HepG2 (cell line): ENCODE measurements around the gene NRN1L. TPM values are rescaled to one million over a fixed set of nuclear protein-coding genes. Genes with fewer than 3 reads are reported as not detected.

Experiments used
- BRD4 ChIP-seq: sonication (generic); formaldehyde crosslinking; IDR thresholded peaks from 2 replicates; pipeline ENCODE4 v1.4.0; 2020; ENCODE audit warnings: missing genetic modification reagents
- FLYWCH1 ChIP-seq: sonication (generic); formaldehyde crosslinking; IDR thresholded peaks from 2 replicates; pipeline ENCODE4 v1.8.1; 2023; ENCODE audit warnings: mild to moderate bottlenecking, missing genetic modification reagents
- FOXM1 ChIP-seq: sonication (generic); formaldehyde crosslinking; IDR thresholded peaks from 2 replicates; pipeline ENCODE4 v1.5.0; 2020; ENCODE audit warnings: missing genetic modification reagents
- FOXO1 ChIP-seq: sonication (generic); formaldehyde crosslinking; IDR thresholded peaks from 2 replicates; pipeline ENCODE4 v1.4.0; 2020; ENCODE audit warnings: missing genetic modification reagents
- HMG20A ChIP-seq: IDR thresholded peaks from 2 replicates; pipeline ENCODE4 v1.6.1; 2016; ENCODE audit warnings: borderline replicate concordance
- IRF2 ChIP-seq: IDR thresholded peaks from 2 replicates; pipeline ENCODE4 v1.6.1; 2018; ENCODE audit warnings: missing genetic modification reagents, missing compliant biosample characterization
- KDM6A ChIP-seq: IDR thresholded peaks from 2 replicates; pipeline ENCODE4 v1.6.1; 2016; ENCODE audit warnings: low read depth
- MZF1 ChIP-seq: sonication (generic); formaldehyde crosslinking; IDR thresholded peaks from 2 replicates; pipeline ENCODE4 v1.8.1; 2023; ENCODE audit warnings: mild to moderate bottlenecking, missing genetic modification reagents, borderline replicate concordance
- NFRKB ChIP-seq: fragments of 450-650 bp; IDR thresholded peaks from 2 replicates; pipeline ENCODE4 v1.6.1; 2017
- NR1H2 ChIP-seq: sonication (generic); formaldehyde crosslinking; IDR thresholded peaks from 2 replicates; pipeline ENCODE4 v1.8.1; 2022; ENCODE audit warnings: low read depth, missing genetic modification reagents, borderline replicate concordance
- NR3C1 ChIP-seq: sonication (generic); formaldehyde crosslinking; IDR thresholded peaks from 2 replicates; pipeline ENCODE4 v1.4.0; 2020; ENCODE audit warnings: missing genetic modification reagents
- PHB2 ChIP-seq: fragments of 450-650 bp; IDR thresholded peaks from 2 replicates; pipeline ENCODE4 v1.6.1; 2018; ENCODE audit not compliant: partially characterized antibody
- SRSF1 ChIP-seq: fragments of 200-400 bp; formaldehyde crosslinking; optimal IDR thresholded peaks from 2 replicates; pipeline ENCODE3; 2017; ENCODE audit warnings: mild to moderate bottlenecking, low read depth, low read length, moderate library complexity
- TBL1XR1 ChIP-seq: fragments of 150-350 bp; IDR thresholded peaks from 2 replicates; pipeline ENCODE4 v1.6.1; 2014; ENCODE audit warnings: borderline replicate concordance, low read length; ENCODE audit not compliant: partially characterized antibody
- TCF7L2 ChIP-seq: IDR thresholded peaks from 2 replicates; pipeline ENCODE4 v1.6.1; 2011; ENCODE audit warnings: mild to moderate bottlenecking, low read depth, low read length, moderate library complexity
- TGIF2 ChIP-seq: IDR thresholded peaks from 2 replicates; pipeline ENCODE4 v1.6.1; 2016; ENCODE audit warnings: control low read depth, missing compliant biosample characterization
- TOE1 ChIP-seq: sonication (generic); formaldehyde crosslinking; IDR thresholded peaks from 2 replicates; pipeline ENCODE4 v1.4.0; 2020; ENCODE audit warnings: mild to moderate bottlenecking, missing genetic modification reagents
- ZBTB42 ChIP-seq: sonication (generic); formaldehyde crosslinking; IDR thresholded peaks from 2 replicates; pipeline ENCODE4 v1.5.0; 2020; ENCODE audit warnings: mild to moderate bottlenecking, missing genetic modification reagents
- ZNF205 ChIP-seq: IDR thresholded peaks from 2 replicates; pipeline ENCODE4 v1.6.1; 2018; ENCODE audit warnings: missing biosample characterization, missing genetic modification reagents
- ZNF496 ChIP-seq: sonication (generic); formaldehyde crosslinking; IDR thresholded peaks from 2 replicates; pipeline ENCODE4 v1.8.1; 2023; ENCODE audit warnings: mild to moderate bottlenecking, moderate library complexity, missing genetic modification reagents; ENCODE audit not compliant: insufficient replicate concordance
- ZNF530 ChIP-seq: sonication (generic); formaldehyde crosslinking; IDR thresholded peaks from 2 replicates; pipeline ENCODE4 v1.5.0; 2020; ENCODE audit warnings: low read depth, mild to moderate bottlenecking, missing genetic modification reagents
- polyA plus RNA-seq, 8 experiments: library from polyadenylated mRNA; depleted of rRNA in 3 of 8; stranded (reverse) in 7 of 8; unstranded in 1 of 8; fragments of >200 nt; fragmentation: Illumina TruSeq in 4 of 8; extraction: Trizol in 4 of 8; gene quantifications; 2 replicates each; pipeline versions ENCODE4 v1.2.1 to v1.2.3, GENCODE V29; 2011 to 2016; ENCODE audit warnings: low read depth in 4 of 8, missing spikeins in 1 of 8, mixed read lengths in 1 of 8; ENCODE audit not compliant: insufficient read depth in 1 of 8
- total RNA-seq, 5 experiments: library from RNA; depleted of rRNA; stranded (reverse); fragments of >200 nt; fragmentation: Illumina TruSeq; extraction: Trizol; gene quantifications; 2 replicates each; pipeline ENCODE4 v1.2.3, GENCODE V29; 2016; ENCODE audit warnings: low read depth in 1 of 5
- TF ChIP-seq, protein P1 (sequence below): IDR thresholded peaks from 2 replicates; pipeline ENCODE4 v1.6.1; 2012; ENCODE audit warnings: inconsistent platforms
- TF ChIP-seq, protein P2 (sequence below): sonication (generic); formaldehyde crosslinking; IDR thresholded peaks from 2 replicates; pipeline ENCODE4 v1.8.1; 2023; ENCODE audit warnings: mild to moderate bottlenecking, missing genetic modification reagents, borderline replicate concordance
- TF ChIP-seq, protein P3 (sequence below): sonication (generic); formaldehyde crosslinking; IDR thresholded peaks from 2 replicates; pipeline ENCODE4 v1.5.0; 2020; ENCODE audit warnings: mild to moderate bottlenecking, missing genetic modification reagents, borderline replicate concordance
- TF ChIP-seq, protein P4 (sequence below): sonication (generic); formaldehyde crosslinking; conservative IDR thresholded peaks from 2 replicates; pipeline ENCODE4 v1.4.0; 2020; ENCODE audit warnings: mild to moderate bottlenecking, missing genetic modification reagents, moderate library complexity
- TF ChIP-seq, protein P5 (sequence below): sonication (generic); formaldehyde crosslinking; IDR thresholded peaks from 2 replicates; pipeline ENCODE4 v1.4.0; 2020; ENCODE audit warnings: mild to moderate bottlenecking, low read depth, missing genetic modification reagents

Gene NRN1L
- total and polyA plus RNA-seq, 2 of the 13 experiments (the other 11 are each of a cell fraction or from before 2014, with no cell fraction given): 0.53 to 1.2 TPM

DNA sequence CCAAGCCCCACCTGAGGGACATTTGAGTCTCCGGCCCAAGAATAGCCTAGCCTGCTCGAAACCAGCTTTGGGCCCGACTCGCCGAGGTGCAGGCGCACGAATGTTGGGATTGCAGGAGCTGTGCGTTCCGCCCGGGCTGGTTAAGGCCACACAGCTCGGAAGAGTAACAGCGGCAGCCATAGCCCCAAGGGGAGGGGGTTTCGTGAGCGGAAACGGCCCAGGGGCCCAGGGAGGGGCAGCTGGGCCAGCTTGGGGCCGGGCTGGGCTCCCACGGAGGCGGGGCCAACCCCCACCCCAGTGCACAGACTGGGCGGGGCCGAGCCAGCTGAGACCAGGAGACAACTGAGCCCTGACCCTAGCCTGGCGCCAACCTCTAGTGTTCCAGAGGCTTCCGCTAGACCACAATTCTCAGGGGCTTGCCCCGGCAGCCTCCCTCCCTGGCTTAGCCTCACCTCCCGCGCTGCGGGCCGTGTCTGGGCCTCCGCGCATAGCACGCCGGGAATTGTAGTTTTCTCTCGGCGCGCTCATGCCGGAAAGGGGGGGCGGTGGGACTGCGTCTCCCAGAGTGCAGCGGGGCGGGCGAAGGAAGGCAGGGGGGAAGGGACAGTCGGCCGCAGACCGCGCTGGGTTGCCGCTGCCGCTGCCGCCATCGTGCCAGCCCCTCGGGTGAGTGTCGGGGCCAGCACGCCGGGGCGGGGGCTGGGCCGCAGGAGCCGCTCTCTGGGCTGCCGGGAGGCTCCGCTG lies 38.2 kb upstream of the NRN1L start, which contains the start of gene NUTF2 (continued):
- peak; percentile 63; the same call in 1 of the 2 replicates for TF ChIP-seq TGIF2
- TF ChIP-seq ZNF496 (CRISPR knock-in tag): no peak
- TF ChIP-seq FLYWCH1: no peak
- TF ChIP-seq, protein P1, sequence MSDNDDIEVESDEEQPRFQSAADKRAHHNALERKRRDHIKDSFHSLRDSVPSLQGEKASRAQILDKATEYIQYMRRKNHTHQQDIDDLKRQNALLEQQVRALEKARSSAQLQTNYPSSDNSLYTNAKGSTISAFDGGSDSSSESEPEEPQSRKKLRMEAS: peak; percentile 93
- peak; percentile 97 for TF ChIP-seq SRSF1
- TF ChIP-seq, protein P2, sequence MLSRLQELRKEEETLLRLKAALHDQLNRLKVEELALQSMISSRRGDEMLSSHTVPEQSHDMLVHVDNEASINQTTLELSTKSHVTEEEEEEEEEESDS: no peak
- no peak for TF ChIP-seq NR3C1 (CRISPR knock-in tag)
- no peak for TF ChIP-seq PHB2
- peak; percentile 84 for TF ChIP-seq IRF2 (CRISPR knock-in tag)
- TF ChIP-seq TCF7L2: no peak
- no peak for TF ChIP-seq NR1H2 (CRISPR knock-in tag)
- no peak for TF ChIP-seq ZNF530 (CRISPR knock-in tag)
- TF ChIP-seq FOXO1 (CRISPR knock-in tag): peak; percentile 3
- TF ChIP-seq HMG20A (CRISPR knock-in tag): peak; percentile 40; the same call in 1 of the 2 replicates
- TF ChIP-seq NFRKB: no peak
- TF ChIP-seq TOE1 (CRISPR knock-in tag): no peak
- peak; percentile 74; the same call in 1 of the 2 replicates for TF ChIP-seq ZNF205 (CRISPR knock-in tag)
- peak; percentile 46 for TF ChIP-seq TBL1XR1
- TF ChIP-seq, protein P3, sequence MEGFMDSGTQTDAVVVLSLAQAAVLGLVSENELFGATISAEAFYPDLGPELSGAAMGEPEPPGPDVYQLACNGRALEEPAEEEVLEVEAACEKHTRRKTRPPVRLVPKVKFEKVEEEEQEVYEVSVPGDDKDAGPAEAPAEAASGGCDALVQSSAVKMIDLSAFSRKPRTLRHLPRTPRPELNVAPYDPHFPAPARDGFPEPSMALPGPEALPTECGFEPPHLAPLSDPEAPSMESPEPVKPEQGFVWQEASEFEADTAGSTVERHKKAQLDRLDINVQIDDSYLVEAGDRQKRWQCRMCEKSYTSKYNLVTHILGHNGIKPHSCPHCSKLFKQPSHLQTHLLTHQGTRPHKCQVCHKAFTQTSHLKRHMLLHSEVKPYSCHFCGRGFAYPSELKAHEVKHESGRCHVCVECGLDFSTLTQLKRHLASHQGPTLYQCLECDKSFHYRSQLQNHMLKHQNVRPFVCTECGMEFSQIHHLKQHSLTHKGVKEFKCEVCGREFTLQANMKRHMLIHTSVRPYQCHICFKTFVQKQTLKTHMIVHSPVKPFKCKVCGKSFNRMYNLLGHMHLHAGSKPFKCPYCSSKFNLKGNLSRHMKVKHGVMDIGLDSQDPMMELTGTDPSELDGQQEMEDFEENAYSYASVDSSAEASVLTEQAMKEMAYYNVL (CRISPR knock-in tag): no peak
- TF ChIP-seq FOXM1 (CRISPR knock-in tag): peak; percentile 23; the same call in 1 of the 2 replicates
- TF ChIP-seq ZBTB42 (CRISPR knock-in tag): peak; percentile 72
- peak; percentile 8 for TF ChIP-seq BRD4 (CRISPR knock-in tag)
- TF ChIP-seq KDM6A: no peak
- TF ChIP-seq, protein P4, sequence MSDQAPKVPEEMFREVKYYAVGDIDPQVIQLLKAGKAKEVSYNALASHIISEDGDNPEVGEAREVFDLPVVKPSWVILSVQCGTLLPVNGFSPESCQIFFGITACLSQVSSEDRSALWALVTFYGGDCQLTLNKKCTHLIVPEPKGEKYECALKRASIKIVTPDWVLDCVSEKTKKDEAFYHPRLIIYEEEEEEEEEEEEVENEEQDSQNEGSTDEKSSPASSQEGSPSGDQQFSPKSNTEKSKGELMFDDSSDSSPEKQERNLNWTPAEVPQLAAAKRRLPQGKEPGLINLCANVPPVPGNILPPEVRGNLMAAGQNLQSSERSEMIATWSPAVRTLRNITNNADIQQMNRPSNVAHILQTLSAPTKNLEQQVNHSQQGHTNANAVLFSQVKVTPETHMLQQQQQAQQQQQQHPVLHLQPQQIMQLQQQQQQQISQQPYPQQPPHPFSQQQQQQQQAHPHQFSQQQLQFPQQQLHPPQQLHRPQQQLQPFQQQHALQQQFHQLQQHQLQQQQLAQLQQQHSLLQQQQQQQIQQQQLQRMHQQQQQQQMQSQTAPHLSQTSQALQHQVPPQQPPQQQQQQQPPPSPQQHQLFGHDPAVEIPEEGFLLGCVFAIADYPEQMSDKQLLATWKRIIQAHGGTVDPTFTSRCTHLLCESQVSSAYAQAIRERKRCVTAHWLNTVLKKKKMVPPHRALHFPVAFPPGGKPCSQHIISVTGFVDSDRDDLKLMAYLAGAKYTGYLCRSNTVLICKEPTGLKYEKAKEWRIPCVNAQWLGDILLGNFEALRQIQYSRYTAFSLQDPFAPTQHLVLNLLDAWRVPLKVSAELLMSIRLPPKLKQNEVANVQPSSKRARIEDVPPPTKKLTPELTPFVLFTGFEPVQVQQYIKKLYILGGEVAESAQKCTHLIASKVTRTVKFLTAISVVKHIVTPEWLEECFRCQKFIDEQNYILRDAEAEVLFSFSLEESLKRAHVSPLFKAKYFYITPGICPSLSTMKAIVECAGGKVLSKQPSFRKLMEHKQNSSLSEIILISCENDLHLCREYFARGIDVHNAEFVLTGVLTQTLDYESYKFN (CRISPR knock-in tag): peak; percentile 92
- TF ChIP-seq MZF1: no peak
- TF ChIP-seq, protein P5, sequence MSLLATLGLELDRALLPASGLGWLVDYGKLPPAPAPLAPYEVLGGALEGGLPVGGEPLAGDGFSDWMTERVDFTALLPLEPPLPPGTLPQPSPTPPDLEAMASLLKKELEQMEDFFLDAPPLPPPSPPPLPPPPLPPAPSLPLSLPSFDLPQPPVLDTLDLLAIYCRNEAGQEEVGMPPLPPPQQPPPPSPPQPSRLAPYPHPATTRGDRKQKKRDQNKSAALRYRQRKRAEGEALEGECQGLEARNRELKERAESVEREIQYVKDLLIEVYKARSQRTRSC (CRISPR knock-in tag): 0 out of 2 replicates have a peak, but pooled peaks have one; percentile 29
